ENCODE data around the gene SLC1A4.

The SLC1A4 gene

GRCh38 chr2:65044097-65044735 lies 55.0 kb downstream of the SLC1A4 start:
- TF ChIP-seq, protein P1, sequence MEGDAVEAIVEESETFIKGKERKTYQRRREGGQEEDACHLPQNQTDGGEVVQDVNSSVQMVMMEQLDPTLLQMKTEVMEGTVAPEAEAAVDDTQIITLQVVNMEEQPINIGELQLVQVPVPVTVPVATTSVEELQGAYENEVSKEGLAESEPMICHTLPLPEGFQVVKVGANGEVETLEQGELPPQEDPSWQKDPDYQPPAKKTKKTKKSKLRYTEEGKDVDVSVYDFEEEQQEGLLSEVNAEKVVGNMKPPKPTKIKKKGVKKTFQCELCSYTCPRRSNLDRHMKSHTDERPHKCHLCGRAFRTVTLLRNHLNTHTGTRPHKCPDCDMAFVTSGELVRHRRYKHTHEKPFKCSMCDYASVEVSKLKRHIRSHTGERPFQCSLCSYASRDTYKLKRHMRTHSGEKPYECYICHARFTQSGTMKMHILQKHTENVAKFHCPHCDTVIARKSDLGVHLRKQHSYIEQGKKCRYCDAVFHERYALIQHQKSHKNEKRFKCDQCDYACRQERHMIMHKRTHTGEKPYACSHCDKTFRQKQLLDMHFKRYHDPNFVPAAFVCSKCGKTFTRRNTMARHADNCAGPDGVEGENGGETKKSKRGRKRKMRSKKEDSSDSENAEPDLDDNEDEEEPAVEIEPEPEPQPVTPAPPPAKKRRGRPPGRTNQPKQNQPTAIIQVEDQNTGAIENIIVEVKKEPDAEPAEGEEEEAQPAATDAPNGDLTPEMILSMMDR (conservative IDR thresholded peaks at IDR 0.05; ENCODE audit: low read depth) = no peak
- no peak overlapping the region for H3K27ac ChIP-seq
- DNase-seq (ENCODE audit: low spot score) = no peak
- ChIA-PET CTCF (interaction anchor here (0.6 kb wide), 1 partner anchor 892 kb away, joined by 5 read pairs; no protein-coding TSS in a partner anchor), POLR2A (ENCODE audit: low non-redundant PET) (no interaction called here)

DNA sequence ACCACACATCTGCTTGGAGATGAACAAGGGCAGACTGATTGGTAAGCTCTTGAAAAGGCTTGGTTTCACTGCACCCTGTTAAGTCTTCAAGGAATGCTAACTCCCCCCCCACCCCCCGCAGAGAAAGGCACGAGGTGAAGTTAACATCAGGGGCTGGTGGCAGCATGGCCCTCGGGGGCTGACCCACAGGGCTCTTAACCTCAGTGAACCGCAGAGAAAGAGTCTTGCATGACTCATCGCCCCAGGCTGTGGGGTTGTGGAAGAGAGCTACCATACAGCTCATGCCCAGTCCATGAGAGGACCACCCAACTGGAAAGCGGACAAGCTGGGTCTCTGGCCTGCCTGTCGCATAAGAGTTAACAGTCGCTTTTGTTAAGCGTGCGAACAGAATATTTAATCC lies 56.5 kb downstream of the SLC1A4 start:
- TF ChIP-seq, protein P1 (conservative IDR thresholded peaks at IDR 0.05; ENCODE audit: low read depth) = no peak
- no peak for DNase-seq (ENCODE audit: low spot score)
- ChIA-PET POLR2A (ENCODE audit: low non-redundant PET) (no interaction called here), CTCF (interaction anchor here (0.6 kb wide), 1 partner anchor 23 kb away, joined by 3 read pairs; no protein-coding TSS in a partner anchor)
- H3K27ac ChIP-seq = no peak overlapping the region

- H3K27ac ChIP-seq = no peak overlapping the region
- ChIA-PET POLR2A (ENCODE audit: low non-redundant PET) (no interaction called here), CTCF (no interaction called here)
- DNase-seq (ENCODE audit: low spot score) = no peak
- TF ChIP-seq, protein P1 (conservative IDR thresholded peaks at IDR 0.05; ENCODE audit: low read depth) = no peak
Observed at GRCh38 chr2:65046633-65047407, 57.6 kb downstream of the SLC1A4 start.

GRCh38 chr2:65049010-65049639 lies 59.9 kb downstream of the SLC1A4 start:
- POLR2A ChIA-PET (ENCODE audit: low non-redundant PET) = no interaction called here
- CTCF ChIA-PET = interaction anchor here (0.6 kb wide), 2 partner anchors 77 to 206 kb away, joined by 3 to 6 read pairs; no protein-coding TSS in a partner anchor
- TF ChIP-seq, protein P1 (conservative IDR thresholded peaks at IDR 0.05; ENCODE audit: low read depth) = no peak
- no peak for DNase-seq (ENCODE audit: low spot score)
- no peak overlapping the region for H3K27ac ChIP-seq

GRCh38 chr2:65050931-65051330 lies 61.7 kb downstream of the SLC1A4 start:
- H3K27ac ChIP-seq = no peak overlapping the region
- TF ChIP-seq, protein P1 (conservative IDR thresholded peaks at IDR 0.05; ENCODE audit: low read depth) = no peak
- CTCF ChIA-PET = interaction anchor here (0.6 to 0.7 kb wide), 2 partner anchors 133 to 537 kb away, joined by 3 read pairs; no protein-coding TSS in a partner anchor
- DNase-seq (ENCODE audit: low spot score) = no peak
- POLR2A ChIA-PET (ENCODE audit: low non-redundant PET) = no interaction called here

- ChIA-PET POLR2A (ENCODE audit: low non-redundant PET) (no interaction called here), CTCF (interaction anchor here (0.6 to 0.7 kb wide), 2 partner anchors 331 to 1574 kb away, joined by 3 to 5 read pairs; no protein-coding TSS in a partner anchor)
- TF ChIP-seq, protein P1 (conservative IDR thresholded peaks at IDR 0.05; ENCODE audit: low read depth) = no peak
- H3K27ac ChIP-seq = no peak overlapping the region
- DNase-seq (ENCODE audit: low spot score) = no peak
Observed at GRCh38 chr2:65053199-65053598, 64.0 kb downstream of the SLC1A4 start.

Data from RWPE1 (cell line).